Stimulated activated CD4-positive, alpha-beta T cell treated with anti-CD3 and anti-CD28 coated beads, Interleukin-4, amount 100 ng/mL, for 4 hours (primary cell): ENCODE measurements around the gene DNAH8.

ENCODE experiments used
- DNase-seq, 2 experiments: peaks; one replicate each; pipeline ENCODE4 v3.0.0-alpha.2; 2020

Gene DNAH8

GRCh38 chr6:39078695-39079094 lies 363.6 kb downstream of the DNAH8 start:
- no peak for DNase-seq

GRCh38 chr6:39079197-39080125 lies 364.4 kb downstream of the DNAH8 start:
- DNase-seq, result no peak
